C4-2B (cell line): ENCODE measurements around the gene RCN1.

ENCODE experiments used
- CTCF ChIP-seq: fragments of 450-650 bp; conservative IDR thresholded peaks from 2 replicates; pipeline ENCODE4 v1.5.1; 2017; ENCODE audit warnings: mild to moderate bottlenecking
- ZFX ChIP-seq: fragments of 450-650 bp; IDR thresholded peaks from 2 replicates; pipeline ENCODE4 v1.6.1; 2017

GRCh38 chr11:32079553-32079952, 11.3 kb upstream of the RCN1 start:
- TF ChIP-seq CTCF (no peak), ZFX (no peak)
